OCI-LY7 (cell line): Measurements from ENCODE around the gene GBA3. TPM values are rescaled to one million over a fixed set of nuclear protein-coding genes. Genes with fewer than 3 reads are reported as not detected.

Source experiments
- BruUV-seq: library from RNA; stranded (reverse); fragments of 400-500 nt; replicated peaks from 2 replicates; lab custom pipeline; 2021; lab: Mats Ljungman, UMichigan
- CTCF ChIA-PET: fragments of 300-600 bp; sonication (Branson Sonifier 250); formaldehyde crosslinking; loops from one replicate; lab custom pipeline; 2022; ENCODE audit warnings: antibody characterized with exemption; ENCODE audit not compliant: unreplicated experiment; lab: Charles Lee
- POLR2A ChIA-PET: fragments of 300-600 bp; sonication (Branson Sonifier 250); formaldehyde crosslinking; loops from one replicate; lab custom pipeline; 2022; ENCODE audit warnings: antibody characterized with exemption; lab: Charles Lee
- DNase-seq: peaks from one replicate; pipeline ENCODE4 v3.0.0-alpha.2; 2015; ENCODE audit warnings: low spot score
- H2AFZ ChIP-seq: fragments of 200-600 bp; sonication (generic), shearing (Covaris generic); 2 replicates; pipeline ENCODE4 v1.6.1; 2014; ENCODE audit warnings: mild to moderate bottlenecking, antibody characterized with exemption, low read length, moderate library complexity
- H3K27ac ChIP-seq: fragments of 200-600 bp; sonication (generic); 2 replicates; pipeline ENCODE4 v1.5.1; 2014; ENCODE audit warnings: mixed run types, low read depth, mild to moderate bottlenecking, moderate library complexity, low read length, inconsistent platforms; ENCODE audit not compliant: poor library complexity, severe bottlenecking
- H3K36me3 ChIP-seq: fragments of 200-600 bp; sonication (generic); 2 replicates; pipeline ENCODE4 v1.6.1; 2014; ENCODE audit warnings: mild to moderate bottlenecking, antibody characterized with exemption, low read length, moderate library complexity, mixed read lengths; ENCODE audit not compliant: insufficient read depth
- H3K4me1 ChIP-seq: fragments of 200-600 bp; sonication (generic); 2 replicates; pipeline ENCODE4 v1.5.1; 2014; ENCODE audit warnings: mild to moderate bottlenecking, low read length; ENCODE audit not compliant: insufficient read depth, poor library complexity, severe bottlenecking
- H3K4me2 ChIP-seq: fragments of 200-600 bp; sonication (generic); 2 replicates; pipeline ENCODE4 v1.6.1; 2014; ENCODE audit warnings: mild to moderate bottlenecking, low read length
- H3K4me3 ChIP-seq: fragments of 200-600 bp; sonication (generic); 2 replicates; pipeline ENCODE4 v1.5.1; 2014; ENCODE audit warnings: mild to moderate bottlenecking, low read depth, low read length; ENCODE audit not compliant: poor library complexity, severe bottlenecking
- H3K79me2 ChIP-seq: fragments of 200-600 bp; sonication (generic); 2 replicates; pipeline ENCODE4 v1.6.1; 2016; ENCODE audit warnings: low read depth, mild to moderate bottlenecking, low read length, moderate library complexity, mixed read lengths; ENCODE audit not compliant: insufficient read depth
- H3K9me2 ChIP-seq: fragments of 200-600 bp; sonication (generic); 2 replicates; pipeline ENCODE4 v1.6.1; 2016; ENCODE audit warnings: mild to moderate bottlenecking, low read length, mixed read lengths; ENCODE audit not compliant: insufficient read depth
- H3K9me3 ChIP-seq: fragments of 200-600 bp; sonication (generic); 2 replicates; pipeline ENCODE4 v1.6.1; 2014; ENCODE audit warnings: mild to moderate bottlenecking, mixed run types, low read length, mixed read lengths
- H4K20me1 ChIP-seq: fragments of 200-600 bp; sonication (generic); 2 replicates; pipeline ENCODE4 v1.6.1; 2014; ENCODE audit warnings: mild to moderate bottlenecking, antibody characterized with exemption, low read length, moderate library complexity, mixed read lengths; ENCODE audit not compliant: insufficient read depth
- CTCF ChIP-seq: fragments of 200-600 bp; sonication (generic); conservative IDR thresholded peaks from 2 replicates; pipeline ENCODE4 v1.5.1; 2014; ENCODE audit warnings: mild to moderate bottlenecking, antibody characterized with exemption, low read length, moderate library complexity, mixed read lengths
- EZH2phosphoT487 ChIP-seq: fragments of 200-600 bp; sonication (generic); IDR thresholded peaks from 2 replicates; pipeline ENCODE4 v1.6.1; 2018; ENCODE audit warnings: low read depth, borderline replicate concordance, mild to moderate bottlenecking, mixed run types, antibody characterized with exemption, low read length, moderate library complexity, mixed read lengths
- intact Hi-C: fragments of 100-400 bp; cut with micrococcal nuclease; formaldehyde crosslinking; loops from one replicate; pipeline ENCODE4 v1.10.0; 2022; ENCODE audit not compliant: unreplicated experiment
- total RNA-seq, 2 experiments: library from RNA; depleted of rRNA in 1 of 2; stranded (reverse); fragments of >200 nt in 1 of 2; shearing (Covaris generic) in 1 of 2; gene quantifications; 2 replicates each; pipeline ENCODE4 v1.2.3, GENCODE V29; 2014 to 2022

The GBA3 gene
- total RNA-seq, 2 experiments from 2014 or later, result not detected

- DNase-seq, result no peak
- Histone ChIP-seq H3K36me3 (no peaks in the 10 kb centered on the region), H3K27ac (no peak overlapping the region), H3K79me2 (no peaks in the 10 kb centered on the region), H3K4me3 (no peak overlapping the region), H3K4me2 (no peak overlapping the region), H3K9me2 (no peaks in the 10 kb centered on the region), H3K4me1 (no peaks in the 10 kb centered on the region), H4K20me1 (no peaks in the 10 kb centered on the region), H2AFZ (no peak overlapping the region), H3K9me3 (no peaks in the 10 kb centered on the region)
- no TSS peak for BruUV-seq
- ChIA-PET CTCF (no interaction called here), POLR2A (interaction anchor here (2.0 kb wide), 1 partner anchor 16 kb away, joined by 4 read pairs; no protein-coding TSS in a partner anchor)
- intact Hi-C loops, result no loop called here
- TF ChIP-seq CTCF (no peak), EZH2phosphoT487 (no peak)
Measured at GRCh38 chr4:22645481-22646182, 47.1 kb upstream of the GBA3 start.

DNA sequence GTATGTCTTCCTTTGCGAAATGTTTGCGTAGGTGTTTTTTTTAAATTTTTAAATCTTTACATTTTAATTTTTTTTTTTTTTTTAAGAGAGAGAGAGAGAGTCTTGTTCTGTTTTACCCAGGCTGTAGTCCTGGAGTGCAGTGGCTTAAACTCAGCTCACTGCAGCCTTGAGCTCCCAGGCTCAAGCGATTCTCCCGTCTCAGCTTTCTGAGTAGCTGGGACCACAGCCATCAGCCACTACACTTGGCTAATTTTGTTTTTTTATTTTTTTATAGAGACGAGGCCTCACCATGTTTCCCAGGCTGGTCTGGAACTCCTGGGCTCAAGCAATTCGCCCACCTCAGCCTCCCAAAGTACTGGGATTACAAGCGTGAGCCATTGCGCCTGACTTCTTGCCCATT, 43.7 kb upstream of the GBA3 start:
- Histone ChIP-seq H3K4me1 (no peaks in the 10 kb centered on the region), H4K20me1 (no peaks in the 10 kb centered on the region), H3K79me2 (no peaks in the 10 kb centered on the region), H3K4me3 (no peak overlapping the region), H3K4me2 (no peak overlapping the region), H3K9me2 (no peaks in the 10 kb centered on the region), H2AFZ (no peak overlapping the region), H3K9me3 (no peaks in the 10 kb centered on the region), H3K27ac (no peak overlapping the region), H3K36me3 (no peaks in the 10 kb centered on the region)
- POLR2A ChIA-PET, result no interaction called here
- no peak for DNase-seq
- CTCF ChIA-PET, result no interaction called here
- no TSS peak for BruUV-seq
- TF ChIP-seq CTCF, result no peak
- TF ChIP-seq EZH2phosphoT487, result no peak
- intact Hi-C loops, result no loop called here

GRCh38 chr4:22650771-22651170, 42.0 kb upstream of the GBA3 start:
- no peaks in the 10 kb centered on the region for H3K4me1 ChIP-seq
- H3K4me2 ChIP-seq, result no peak overlapping the region
- no peak for DNase-seq
- no peaks in the 10 kb centered on the region for H4K20me1 ChIP-seq
- no peak overlapping the region for H3K27ac ChIP-seq
- ChIA-PET CTCF (no interaction called here), POLR2A (interaction anchor here (0.7 kb wide), 1 partner anchor 22 kb away, joined by 3 read pairs; no protein-coding TSS in a partner anchor)
- no peaks in the 10 kb centered on the region for H3K79me2 ChIP-seq
- TF ChIP-seq EZH2phosphoT487 (no peak), CTCF (no peak)
- H3K9me3 ChIP-seq, result no peaks in the 10 kb centered on the region
- H3K9me2 ChIP-seq, result no peaks in the 10 kb centered on the region
- intact Hi-C loops, result no loop called here
- H3K4me3 ChIP-seq, result no peak overlapping the region
- H3K36me3 ChIP-seq, result no peaks in the 10 kb centered on the region
- H2AFZ ChIP-seq, result no peak overlapping the region
- BruUV-seq, result no TSS peak
